ENCODE results near the gene CAPRIN1.

CAPRIN1 gene

GRCh38 chr11:34051349-34052035 is at the start of gene CAPRIN1:
Gene CAPRIN1 (plus strand): TSS chr11:34051731. CDS start chr11:34052421, 690 bp downstream.
- DNase-seq = peak; percentile 89

GRCh38 chr11:34002420-34002819 is 49.1 kb upstream of the CAPRIN1 start:
- no peak for DNase-seq

GRCh38 chr11:34004236-34004635 is 47.3 kb upstream of the CAPRIN1 start:
- no peak for DNase-seq

GRCh38 chr11:34006876-34007275 is 44.7 kb upstream of the CAPRIN1 start:
- no peak for DNase-seq

- DNase-seq = no peak
Measured at GRCh38 chr11:34012734-34013133, 38.8 kb upstream of the CAPRIN1 start.

GRCh38 chr11:34013898-34014571 is 37.5 kb upstream of the CAPRIN1 start:
- DNase-seq = no peak

- no peak for DNase-seq
Measured at GRCh38 chr11:34021977-34022735, 29.4 kb upstream of the CAPRIN1 start.

GRCh38 chr11:34026432-34026831 is 25.1 kb upstream of the CAPRIN1 start:
- DNase-seq = no peak

- no peak for DNase-seq
Measured at GRCh38 chr11:34027516-34028408, 23.8 kb upstream of the CAPRIN1 start.

GRCh38 chr11:34028425-34028824 is 23.1 kb upstream of the CAPRIN1 start:
- DNase-seq = no peak

GRCh38 chr11:34029176-34029575 is 22.4 kb upstream of the CAPRIN1 start:
- DNase-seq = no peak

GRCh38 chr11:34030382-34030781 is 21.1 kb upstream of the CAPRIN1 start:
- no peak for DNase-seq

GRCh38 chr11:34033399-34033798 is 18.1 kb upstream of the CAPRIN1 start:
- DNase-seq = no peak

- no peak for DNase-seq
Measured at GRCh38 chr11:34034053-34034452, 17.5 kb upstream of the CAPRIN1 start.

GRCh38 chr11:34036456-34036855 is 15.1 kb upstream of the CAPRIN1 start:
- no peak for DNase-seq

- DNase-seq = no peak
Measured at GRCh38 chr11:34037016-34037415, 14.5 kb upstream of the CAPRIN1 start.

GRCh38 chr11:34040571-34040970 is 11.0 kb upstream of the CAPRIN1 start:
- DNase-seq = no peak

- DNase-seq = peak; percentile 52
Measured at GRCh38 chr11:34044664-34045485, 6.7 kb upstream of the CAPRIN1 start.

- DNase-seq = no peak
Measured at GRCh38 chr11:34049028-34049427, 2.5 kb upstream of the CAPRIN1 start.

- no peak for DNase-seq
Measured at GRCh38 chr11:34050581-34051348, 766 bp upstream of the CAPRIN1 start.

GRCh38 chr11:34052036-34052607 is 591 bp downstream of the CAPRIN1 start:
- DNase-seq = peak; percentile 95

All from stimulated activated CD4-positive, alpha-beta T cell treated with anti-CD3 and anti-CD28 coated beads, Interleukin-15, amount 100 ng/mL, for 24 hours (primary cell).